DOHH2 (cell line): ENCODE results near the gene CNOT4.

ENCODE experiments used
- H3F3A ChIP-seq: fragments of 200-600 bp; sonication (generic), shearing (Covaris generic); 2 replicates; pipeline ENCODE4 v1.6.0; 2016; ENCODE audit warnings: antibody characterized with exemption, mild to moderate bottlenecking; ENCODE audit not compliant: control insufficient read depth, insufficient read depth
- H3K27ac ChIP-seq: fragments of 200-600 bp; sonication (generic); 2 replicates; pipeline ENCODE4 v1.5.1; 2014; ENCODE audit warnings: low read depth, mild to moderate bottlenecking, low read length, moderate library complexity
- H3K27me3 ChIP-seq: fragments of 200-600 bp; sonication (generic); 2 replicates; pipeline ENCODE4 v1.6.1; 2014; ENCODE audit warnings: mild to moderate bottlenecking, low read length, mixed read lengths; ENCODE audit not compliant: control insufficient read depth
- H3K36me3 ChIP-seq: fragments of 200-600 bp; sonication (generic); 2 replicates; pipeline ENCODE4 v1.6.1; 2014; ENCODE audit warnings: mild to moderate bottlenecking, low read length, moderate library complexity, mixed read lengths; ENCODE audit not compliant: control insufficient read depth
- H3K4me1 ChIP-seq: fragments of 200-600 bp; sonication (generic); 2 replicates; pipeline ENCODE4 v1.6.1; 2014; ENCODE audit warnings: mild to moderate bottlenecking, low read length, mixed read lengths; ENCODE audit not compliant: control insufficient read depth
- H3K4me2 ChIP-seq: fragments of 200-600 bp; sonication (generic); 2 replicates; pipeline ENCODE4 v1.6.0; 2014; ENCODE audit warnings: mild to moderate bottlenecking, low read length, moderate library complexity
- H3K4me3 ChIP-seq: fragments of 200-600 bp; sonication (generic); 2 replicates; pipeline ENCODE4 v1.5.1; 2014; ENCODE audit warnings: mild to moderate bottlenecking, low read length, mixed read lengths
- H3K79me2 ChIP-seq: fragments of 200-600 bp; sonication (generic); 2 replicates; pipeline ENCODE4 v1.6.1; 2014; ENCODE audit warnings: mild to moderate bottlenecking, low read length, mixed read lengths; ENCODE audit not compliant: control insufficient read depth
- H3K9me2 ChIP-seq: fragments of 200-600 bp; sonication (generic); replicated peaks from 2 replicates; pipeline ENCODE4 v1.6.1; 2014; ENCODE audit warnings: mild to moderate bottlenecking, low read length, mixed read lengths; ENCODE audit not compliant: control insufficient read depth
- H3K9me3 ChIP-seq: fragments of 200-600 bp; sonication (generic); 2 replicates; pipeline ENCODE4 v1.6.1; 2014; ENCODE audit warnings: antibody characterized with exemption, low read length, mixed read lengths; ENCODE audit not compliant: control insufficient read depth, insufficient read depth
- H4K20me1 ChIP-seq: fragments of 200-600 bp; sonication (generic); 2 replicates; pipeline ENCODE4 v1.6.0; 2014; ENCODE audit warnings: low read depth, mild to moderate bottlenecking, antibody characterized with exemption, low read length, moderate library complexity; ENCODE audit not compliant: control insufficient read depth, insufficient read depth
- EZH2phosphoT487 ChIP-seq: fragments of 200-600 bp; sonication (generic); IDR thresholded peaks from 2 replicates; pipeline ENCODE4 v1.6.1; 2017; ENCODE audit warnings: borderline replicate concordance, mild to moderate bottlenecking, antibody characterized with exemption, low read length, moderate library complexity, mixed read lengths
- TF ChIP-seq, protein P1 (sequence below): fragments of 200-600 bp; sonication (generic); IDR thresholded peaks from one replicate; pipeline ENCODE4 v1.5.1; 2014; ENCODE audit warnings: antibody characterized with exemption, mild to moderate bottlenecking, low read depth, low read length; ENCODE audit not compliant: poor library complexity, severe bottlenecking

CNOT4 gene

DNA sequence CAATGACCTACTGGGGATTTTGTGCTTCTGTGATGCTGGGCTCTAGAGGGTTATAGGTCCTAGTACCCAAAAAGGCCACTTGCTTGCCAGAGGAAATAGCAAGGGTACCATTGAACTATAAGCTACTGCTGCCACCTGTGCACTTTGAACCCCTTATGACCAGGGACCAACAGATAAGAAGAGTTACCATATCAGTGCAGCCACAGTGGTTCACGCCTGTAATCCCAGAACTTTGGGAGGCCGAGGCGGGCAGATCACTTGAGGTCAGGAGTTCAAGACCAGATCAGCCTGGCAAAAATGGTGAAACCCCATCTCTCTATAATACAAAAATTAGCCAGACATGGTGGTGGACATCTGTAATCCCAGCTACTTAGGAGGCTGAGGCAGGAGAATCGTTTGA, 15.5 kb upstream of the CNOT4 start:
- Histone ChIP-seq H3K4me2 (no peak overlapping the region), H3F3A (no peaks in the 10 kb centered on the region), H4K20me1 (no peaks in the 10 kb centered on the region), H3K4me1 (no peaks in the 10 kb centered on the region), H3K79me2 (no peaks in the 10 kb centered on the region), H3K4me3 (no peak overlapping the region), H3K9me3 (no peaks in the 10 kb centered on the region), H3K9me2 (no peaks in the 10 kb centered on the region), H3K36me3 (no peaks in the 10 kb centered on the region), H3K27me3 (peaks cover 7% of the 10 kb centered on the region), H3K27ac (no peak overlapping the region)
- TF ChIP-seq, protein P1, sequence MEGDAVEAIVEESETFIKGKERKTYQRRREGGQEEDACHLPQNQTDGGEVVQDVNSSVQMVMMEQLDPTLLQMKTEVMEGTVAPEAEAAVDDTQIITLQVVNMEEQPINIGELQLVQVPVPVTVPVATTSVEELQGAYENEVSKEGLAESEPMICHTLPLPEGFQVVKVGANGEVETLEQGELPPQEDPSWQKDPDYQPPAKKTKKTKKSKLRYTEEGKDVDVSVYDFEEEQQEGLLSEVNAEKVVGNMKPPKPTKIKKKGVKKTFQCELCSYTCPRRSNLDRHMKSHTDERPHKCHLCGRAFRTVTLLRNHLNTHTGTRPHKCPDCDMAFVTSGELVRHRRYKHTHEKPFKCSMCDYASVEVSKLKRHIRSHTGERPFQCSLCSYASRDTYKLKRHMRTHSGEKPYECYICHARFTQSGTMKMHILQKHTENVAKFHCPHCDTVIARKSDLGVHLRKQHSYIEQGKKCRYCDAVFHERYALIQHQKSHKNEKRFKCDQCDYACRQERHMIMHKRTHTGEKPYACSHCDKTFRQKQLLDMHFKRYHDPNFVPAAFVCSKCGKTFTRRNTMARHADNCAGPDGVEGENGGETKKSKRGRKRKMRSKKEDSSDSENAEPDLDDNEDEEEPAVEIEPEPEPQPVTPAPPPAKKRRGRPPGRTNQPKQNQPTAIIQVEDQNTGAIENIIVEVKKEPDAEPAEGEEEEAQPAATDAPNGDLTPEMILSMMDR, result no peak
- TF ChIP-seq EZH2phosphoT487, result no peak

DNA sequence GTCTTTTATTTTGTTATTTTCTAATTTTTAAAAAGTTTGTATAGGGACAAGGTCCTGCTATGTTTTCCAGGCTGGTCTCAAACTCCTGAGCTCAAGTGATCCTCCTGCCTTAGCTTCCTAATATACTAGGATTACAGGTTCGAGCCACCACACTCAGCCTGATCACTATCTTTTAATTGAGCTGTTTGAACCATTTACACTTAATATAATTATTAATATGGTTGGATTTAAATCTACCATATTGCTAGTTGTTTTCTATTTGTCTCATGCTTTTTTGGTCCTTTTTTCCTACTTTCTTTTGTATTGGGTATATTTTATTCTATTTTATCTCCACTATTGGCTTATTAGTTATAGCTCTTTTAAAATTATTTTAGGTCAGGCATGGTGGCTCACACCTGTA, 13.2 kb upstream of the CNOT4 start:
- H3K4me2 ChIP-seq, result no peak overlapping the region
- H3K27ac ChIP-seq, result no peak overlapping the region
- no peaks in the 10 kb centered on the region for H4K20me1 ChIP-seq
- H3K36me3 ChIP-seq, result no peaks in the 10 kb centered on the region
- H3K9me3 ChIP-seq, result no peaks in the 10 kb centered on the region
- H3K27me3 ChIP-seq, result no peaks in the 10 kb centered on the region
- no peaks in the 10 kb centered on the region for H3K79me2 ChIP-seq
- H3K9me2 ChIP-seq, result no peaks in the 10 kb centered on the region
- no peaks in the 10 kb centered on the region for H3F3A ChIP-seq
- no peak overlapping the region for H3K4me3 ChIP-seq
- no peak for TF ChIP-seq EZH2phosphoT487
- TF ChIP-seq, protein P1, result no peak
- H3K4me1 ChIP-seq, result no peaks in the 10 kb centered on the region

DNA sequence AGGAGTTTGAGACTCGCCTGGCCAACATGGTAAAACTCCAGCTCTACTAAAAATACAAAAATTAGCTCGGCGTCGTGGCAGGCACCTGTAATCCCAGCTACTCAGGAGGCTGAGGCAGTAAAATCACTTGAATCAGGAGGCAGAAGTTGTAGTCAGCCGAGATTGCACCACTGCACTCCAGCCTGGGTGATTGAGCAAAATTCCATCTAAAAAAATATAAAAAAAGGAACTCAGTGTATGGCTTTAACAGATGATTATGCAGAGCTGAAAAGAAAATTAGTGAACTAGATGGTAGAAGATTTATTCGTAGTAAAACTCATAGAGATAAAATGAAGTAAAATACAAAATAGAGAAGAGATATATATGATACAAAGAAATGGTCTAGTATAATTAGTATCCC, 12.6 kb upstream of the CNOT4 start:
- no peaks in the 10 kb centered on the region for H3F3A ChIP-seq
- TF ChIP-seq EZH2phosphoT487, result no peak
- TF ChIP-seq, protein P1, result no peak
- no peaks in the 10 kb centered on the region for H3K79me2 ChIP-seq
- H3K27me3 ChIP-seq, result no peaks in the 10 kb centered on the region
- no peak overlapping the region for H3K27ac ChIP-seq
- H4K20me1 ChIP-seq, result no peaks in the 10 kb centered on the region
- no peaks in the 10 kb centered on the region for H3K36me3 ChIP-seq
- no peak overlapping the region for H3K4me2 ChIP-seq
- no peak overlapping the region for H3K4me3 ChIP-seq
- H3K9me2 ChIP-seq, result no peaks in the 10 kb centered on the region
- H3K9me3 ChIP-seq, result no peaks in the 10 kb centered on the region
- H3K4me1 ChIP-seq, result no peaks in the 10 kb centered on the region

DNA sequence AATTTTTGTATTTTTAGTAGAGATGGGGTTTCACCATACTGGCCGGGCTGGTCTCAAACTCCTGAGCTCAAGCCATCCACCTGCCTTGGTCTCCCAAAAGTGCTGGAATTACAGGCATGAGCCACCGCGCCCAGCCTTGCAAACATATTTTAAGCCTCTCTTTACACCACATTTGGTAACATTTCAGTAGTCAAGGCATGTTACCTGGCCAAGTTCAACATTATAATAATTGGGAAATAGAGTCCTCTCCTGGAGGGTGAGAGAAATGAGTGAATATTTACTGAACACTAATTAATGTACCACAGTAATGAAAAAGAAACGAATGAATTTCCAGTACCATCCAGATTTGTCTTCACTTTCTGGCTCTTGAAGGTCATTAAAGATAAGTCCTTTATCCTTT, 10.0 kb upstream of the CNOT4 start:
- Histone ChIP-seq H3K4me3 (no peak overlapping the region), H3K4me1 (no peaks in the 10 kb centered on the region), H3K79me2 (no peaks in the 10 kb centered on the region), H3F3A (no peaks in the 10 kb centered on the region), H3K27ac (no peak overlapping the region), H3K36me3 (no peaks in the 10 kb centered on the region), H3K27me3 (no peaks in the 10 kb centered on the region), H3K4me2 (no peak overlapping the region), H3K9me3 (no peaks in the 10 kb centered on the region), H4K20me1 (no peaks in the 10 kb centered on the region), H3K9me2 (no peaks in the 10 kb centered on the region)
- no peak for TF ChIP-seq EZH2phosphoT487
